Measurements from ENCODE around the gene HIPK4. TPM values are rescaled to one million over a fixed set of nuclear protein-coding genes. Genes with fewer than 3 reads are reported as not detected.
"Not testable (repeated sequence)": the region's sequence is repeated elsewhere in the genome, so short reads cannot be mapped to it uniquely, and the experiment has no call there.

The HIPK4 gene, protein sequence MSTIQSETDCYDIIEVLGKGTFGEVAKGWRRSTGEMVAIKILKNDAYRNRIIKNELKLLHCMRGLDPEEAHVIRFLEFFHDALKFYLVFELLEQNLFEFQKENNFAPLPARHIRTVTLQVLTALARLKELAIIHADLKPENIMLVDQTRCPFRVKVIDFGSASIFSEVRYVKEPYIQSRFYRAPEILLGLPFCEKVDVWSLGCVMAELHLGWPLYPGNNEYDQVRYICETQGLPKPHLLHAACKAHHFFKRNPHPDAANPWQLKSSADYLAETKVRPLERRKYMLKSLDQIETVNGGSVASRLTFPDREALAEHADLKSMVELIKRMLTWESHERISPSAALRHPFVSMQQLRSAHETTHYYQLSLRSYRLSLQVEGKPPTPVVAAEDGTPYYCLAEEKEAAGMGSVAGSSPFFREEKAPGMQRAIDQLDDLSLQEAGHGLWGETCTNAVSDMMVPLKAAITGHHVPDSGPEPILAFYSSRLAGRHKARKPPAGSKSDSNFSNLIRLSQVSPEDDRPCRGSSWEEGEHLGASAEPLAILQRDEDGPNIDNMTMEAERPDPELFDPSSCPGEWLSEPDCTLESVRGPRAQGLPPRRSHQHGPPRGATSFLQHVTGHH
- 2.5 TPM for polyA plus RNA-seq (ENCODE audit: insufficient read length)

DNA sequence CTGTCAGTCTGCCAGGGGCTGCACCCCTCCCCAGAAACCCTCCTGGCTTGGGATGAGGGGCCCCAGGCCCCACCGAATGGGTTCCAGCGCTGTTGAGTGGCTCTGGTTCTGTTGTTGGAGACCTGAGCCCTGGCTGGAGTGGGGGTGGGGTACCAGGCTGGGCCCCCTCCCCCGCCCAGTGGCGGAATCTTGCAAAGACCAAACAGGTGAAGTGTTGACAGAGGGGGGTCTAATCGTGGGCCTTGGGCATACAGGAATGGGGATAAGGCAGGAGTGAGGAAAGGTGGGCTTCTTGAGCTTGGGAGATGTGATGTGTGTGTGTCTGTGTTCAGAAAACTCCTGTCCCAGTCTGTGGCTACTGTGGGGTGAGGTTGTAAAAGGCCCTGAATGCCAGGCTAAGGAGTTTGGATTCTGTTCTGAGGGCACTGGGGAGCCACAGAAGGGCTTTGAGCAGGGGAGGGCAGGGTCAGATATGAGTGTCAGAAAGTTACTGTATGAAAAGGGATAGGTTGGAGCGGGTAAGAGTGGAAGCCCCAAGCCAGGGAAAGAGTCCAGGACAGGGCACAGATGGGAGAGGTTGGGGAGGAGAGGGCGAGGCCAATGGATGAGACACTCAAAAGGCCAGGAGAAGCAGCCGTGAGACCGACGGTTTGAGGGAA is at the start of gene HIPK4:
TSS of gene HIPK4 (minus strand) at position 98 of the 659 bp plus-strand sequence. CDS start 279 bp downstream, outside the sequence.
- DNase-seq (ENCODE audit: low read depth) = no peak

DNA sequence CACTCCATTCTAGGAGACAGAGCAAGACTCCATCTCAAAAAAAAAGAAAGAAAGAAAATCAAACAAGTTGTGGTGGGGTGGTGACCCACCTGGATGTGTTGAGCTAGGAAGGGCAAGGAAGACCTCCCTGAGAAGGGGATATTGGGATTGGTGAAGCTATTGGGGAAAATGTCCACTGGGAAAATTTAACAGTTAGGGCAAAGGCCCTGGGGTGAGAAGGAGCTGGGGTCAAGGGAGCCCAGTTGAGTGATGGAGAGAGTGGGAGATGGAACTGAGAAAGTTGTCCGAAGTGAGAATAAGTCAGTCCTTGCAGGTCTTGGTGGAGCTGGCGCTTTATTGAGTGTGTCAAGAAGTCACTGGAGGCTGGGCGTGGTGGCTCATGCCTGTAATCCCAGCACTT is 48.3 kb upstream of the HIPK4 start:
- no peak for DNase-seq (ENCODE audit: low read depth)

DNA sequence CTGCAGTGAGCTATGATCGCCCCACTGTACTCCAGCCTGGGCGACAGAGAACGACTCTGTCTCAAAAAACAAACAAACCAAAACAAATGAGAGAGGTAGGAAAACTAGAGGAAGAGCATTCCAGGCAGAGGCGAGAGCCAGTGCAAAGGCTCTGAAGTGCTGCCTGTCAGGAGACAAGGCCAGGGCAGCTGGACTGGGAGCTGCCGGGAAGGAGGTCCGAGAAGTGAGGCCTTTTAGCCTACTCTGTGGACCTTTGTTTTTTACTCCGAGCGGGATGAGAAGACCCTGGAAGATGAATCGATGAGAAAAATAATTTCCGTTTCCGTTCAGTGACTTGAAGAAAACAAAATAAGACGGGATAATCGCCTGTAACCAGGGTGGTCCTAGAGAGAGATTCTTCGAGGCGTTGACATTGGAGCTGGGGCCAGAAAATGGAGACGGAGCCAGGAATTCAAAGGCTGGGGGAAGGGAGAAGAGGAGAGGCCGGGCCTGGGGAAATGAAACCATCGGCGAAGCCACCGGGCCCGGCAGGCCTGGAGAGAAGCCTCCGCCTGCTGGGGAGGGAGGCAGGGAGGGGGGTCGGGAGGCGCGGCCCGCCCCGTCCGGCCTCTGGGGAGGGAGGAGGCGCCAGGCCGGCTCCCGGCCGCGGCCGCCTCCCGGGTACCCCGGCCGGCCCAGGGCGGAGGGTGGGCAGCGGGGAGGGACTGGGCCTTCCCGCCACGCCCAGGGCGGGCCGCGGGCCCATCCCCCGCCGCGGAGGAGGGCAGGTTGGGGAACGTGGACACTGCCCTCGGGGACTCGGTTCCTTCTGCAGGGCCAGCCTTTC is 43.6 kb upstream of the HIPK4 start:
- peak; percentile 80 for DNase-seq (ENCODE audit: low read depth)

DNA sequence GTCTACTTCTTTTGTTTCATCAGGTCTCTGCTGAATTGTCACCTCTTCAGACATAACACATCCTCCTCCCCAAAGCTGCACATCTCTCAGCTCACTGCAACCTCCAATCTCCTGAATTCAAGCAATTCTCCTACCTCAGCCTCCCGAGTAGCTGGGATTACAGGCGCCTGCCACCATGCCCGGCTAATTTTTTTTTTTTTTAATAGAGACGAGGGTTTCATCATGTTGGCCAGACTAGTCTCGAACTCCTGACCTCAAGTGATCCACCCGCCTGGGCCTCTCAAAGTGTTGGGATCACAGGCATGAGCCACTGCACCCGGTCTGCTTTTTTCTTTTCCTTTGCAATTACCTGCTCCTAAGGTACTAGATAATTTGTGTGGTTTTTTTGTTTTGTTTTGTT is 42.8 kb upstream of the HIPK4 start:
- not testable (repeated sequence) for DNase-seq (ENCODE audit: low read depth)

DNA sequence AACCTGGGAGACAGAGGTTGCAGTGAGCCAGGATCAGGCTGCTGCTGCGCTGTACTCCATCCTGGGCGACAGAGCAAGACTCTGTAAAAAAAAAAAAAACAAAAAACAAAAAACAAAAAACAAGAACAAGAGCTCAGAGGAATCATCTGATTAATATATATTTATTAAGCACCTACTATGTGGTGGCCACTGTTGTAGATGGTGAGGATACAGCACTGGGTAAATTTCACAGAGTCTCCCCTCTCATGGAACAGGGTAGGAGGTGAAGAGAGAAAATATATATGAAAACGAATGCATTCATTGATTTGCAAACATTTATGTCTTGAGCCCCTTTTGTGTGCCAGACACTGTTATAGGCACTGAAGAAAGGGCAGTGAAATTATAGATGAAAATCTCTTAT is 41.7 kb upstream of the HIPK4 start:
- no peak for DNase-seq (ENCODE audit: low read depth)

DNA sequence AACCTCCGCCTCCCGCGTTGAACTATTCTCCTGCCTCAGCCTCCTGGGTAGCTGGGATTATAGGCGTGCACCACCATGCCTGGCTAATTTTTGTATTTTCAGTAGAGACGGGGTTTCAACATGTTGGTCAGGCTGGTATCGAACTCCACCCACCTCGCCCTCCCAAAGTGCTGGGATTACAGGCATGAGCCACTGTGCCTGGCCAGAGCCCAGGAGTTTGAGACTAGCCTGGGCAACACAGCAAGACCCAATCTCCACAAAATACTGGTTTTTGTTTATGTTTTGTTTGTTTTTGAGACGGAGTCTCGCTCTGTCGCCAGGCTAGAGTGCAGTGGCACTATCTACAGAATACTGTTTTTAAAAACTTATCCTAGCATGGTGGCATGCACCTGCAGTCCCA is 40.3 kb upstream of the HIPK4 start:
- DNase-seq (ENCODE audit: low read depth) = not testable (repeated sequence)

DNA sequence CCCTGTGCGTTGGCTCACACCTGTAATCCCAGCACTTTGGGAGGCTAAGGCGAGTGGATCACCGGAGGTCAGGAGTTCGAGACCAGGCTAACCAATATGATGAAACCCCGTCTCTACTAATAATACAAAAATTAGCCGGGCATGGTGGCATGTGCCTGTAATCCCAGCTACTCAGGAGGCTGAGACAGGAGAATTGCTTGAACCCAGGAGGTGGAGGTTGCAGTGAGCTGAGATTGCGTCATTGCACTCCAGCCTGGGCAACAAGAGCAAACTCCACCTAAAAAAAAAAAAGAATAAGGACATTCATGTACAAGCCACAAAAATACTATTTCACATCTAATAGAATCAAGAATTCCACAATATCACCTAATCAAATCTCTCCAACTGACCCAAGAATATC is 38.2 kb upstream of the HIPK4 start:
- DNase-seq (ENCODE audit: low read depth) = not testable (repeated sequence)

DNA sequence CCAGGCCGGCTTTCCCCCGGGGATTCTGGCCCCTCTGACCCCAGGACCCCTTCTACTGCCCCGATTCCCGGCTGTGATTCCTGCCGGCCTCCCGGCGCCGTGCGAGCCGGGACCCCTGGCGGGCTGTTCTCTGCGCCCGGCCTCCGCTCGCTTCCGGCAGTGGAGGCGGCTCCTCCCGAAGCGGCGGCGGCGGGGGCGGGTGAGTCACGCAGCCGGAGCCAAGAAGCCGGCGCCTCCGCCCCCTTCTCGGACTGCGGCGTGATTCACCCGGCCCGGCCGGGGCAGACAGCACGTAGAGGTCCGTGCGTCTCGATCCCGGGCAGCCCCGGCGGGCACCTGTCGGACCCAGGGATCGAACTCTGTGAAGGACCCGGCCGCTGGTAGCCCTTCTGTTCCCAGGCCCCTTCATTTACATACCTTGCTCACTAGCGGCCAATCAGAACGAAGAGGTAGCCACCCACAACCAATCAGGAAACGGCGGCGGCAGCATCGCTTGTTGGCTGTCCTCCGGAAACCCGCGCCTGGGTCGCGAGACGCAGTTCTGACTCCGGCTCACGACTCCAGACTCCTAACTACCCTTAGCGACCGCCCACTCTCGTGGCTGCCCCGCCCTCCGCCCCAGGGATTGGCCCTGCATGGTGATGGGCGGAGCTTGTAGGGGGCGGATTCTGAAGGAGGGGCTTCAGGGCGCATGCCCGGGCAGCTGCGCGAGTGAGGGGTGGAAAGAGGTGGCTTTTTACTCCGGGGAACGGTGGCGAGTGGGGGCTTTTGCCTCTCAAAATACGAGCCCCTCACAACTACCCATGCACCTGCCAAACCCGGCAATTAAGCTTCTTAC is 35.7 kb upstream of the HIPK4 start, which contains the start of gene SERTAD1:
TSS of gene SERTAD1 (minus strand) at position 543 of the 838 bp plus-strand sequence. CDS start 2,446 bp downstream, outside the sequence.
- DNase-seq (ENCODE audit: low read depth) = peak; percentile 97

DNA sequence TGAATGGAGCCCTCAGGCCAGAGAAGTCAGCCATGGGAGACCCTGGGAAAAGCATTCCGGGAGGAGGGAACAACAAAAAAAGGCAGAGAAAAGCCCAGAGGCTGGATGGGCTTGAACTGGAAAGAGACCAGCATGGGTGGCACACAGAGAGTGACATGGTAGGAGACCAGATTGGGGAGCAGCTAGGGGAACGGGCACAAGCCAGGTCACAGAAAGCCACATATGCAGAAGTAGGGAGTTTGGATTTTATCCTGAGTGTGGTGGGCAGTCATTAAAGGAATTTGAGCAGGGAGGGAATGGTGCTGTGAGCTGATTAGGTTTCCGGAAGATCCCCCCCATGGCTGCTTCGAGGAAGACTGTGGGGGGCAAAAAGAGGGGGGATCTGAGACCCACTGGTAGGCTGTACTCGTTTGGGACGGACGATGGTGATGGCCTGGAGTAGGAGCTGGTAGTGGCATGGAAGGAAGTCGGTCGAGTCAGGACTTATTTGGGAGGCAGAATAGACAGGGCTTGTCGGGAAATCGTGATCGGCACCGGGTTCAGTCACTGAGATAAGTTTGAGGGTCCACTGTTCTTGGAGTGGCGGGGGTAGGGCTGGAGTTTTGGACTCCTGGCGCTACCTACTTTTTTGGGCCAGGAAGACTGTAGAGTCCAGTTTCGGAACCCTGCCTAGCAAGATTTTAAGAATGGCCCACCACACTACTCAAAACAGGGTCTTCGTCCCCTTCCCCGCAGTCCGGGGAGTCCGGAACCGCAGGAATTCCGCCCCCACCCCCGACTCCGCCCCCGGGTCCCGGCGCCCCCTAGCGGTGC is 34.9 kb upstream of the HIPK4 start:
- DNase-seq (ENCODE audit: low read depth) = no peak

DNA sequence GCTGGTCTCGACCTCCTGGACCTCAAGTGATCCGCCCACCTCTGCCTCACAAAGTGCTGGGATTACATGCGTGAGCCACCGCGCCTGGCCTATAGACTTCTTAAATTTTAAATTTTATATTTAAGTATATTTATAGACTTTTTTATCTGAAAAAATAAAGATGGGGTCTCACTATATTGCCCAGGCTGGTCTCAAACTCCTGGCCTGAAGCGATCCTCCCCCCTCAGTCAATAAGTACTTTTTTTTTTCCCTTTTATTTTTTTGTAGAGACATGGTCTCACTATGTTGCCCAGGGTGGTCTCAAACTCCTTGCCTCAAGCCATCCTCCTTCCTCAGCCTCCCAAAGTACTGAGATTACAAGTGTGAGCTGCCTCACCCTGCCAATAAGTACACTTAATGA is 34.0 kb upstream of the HIPK4 start:
- DNase-seq (ENCODE audit: low read depth) = no peak

DNA sequence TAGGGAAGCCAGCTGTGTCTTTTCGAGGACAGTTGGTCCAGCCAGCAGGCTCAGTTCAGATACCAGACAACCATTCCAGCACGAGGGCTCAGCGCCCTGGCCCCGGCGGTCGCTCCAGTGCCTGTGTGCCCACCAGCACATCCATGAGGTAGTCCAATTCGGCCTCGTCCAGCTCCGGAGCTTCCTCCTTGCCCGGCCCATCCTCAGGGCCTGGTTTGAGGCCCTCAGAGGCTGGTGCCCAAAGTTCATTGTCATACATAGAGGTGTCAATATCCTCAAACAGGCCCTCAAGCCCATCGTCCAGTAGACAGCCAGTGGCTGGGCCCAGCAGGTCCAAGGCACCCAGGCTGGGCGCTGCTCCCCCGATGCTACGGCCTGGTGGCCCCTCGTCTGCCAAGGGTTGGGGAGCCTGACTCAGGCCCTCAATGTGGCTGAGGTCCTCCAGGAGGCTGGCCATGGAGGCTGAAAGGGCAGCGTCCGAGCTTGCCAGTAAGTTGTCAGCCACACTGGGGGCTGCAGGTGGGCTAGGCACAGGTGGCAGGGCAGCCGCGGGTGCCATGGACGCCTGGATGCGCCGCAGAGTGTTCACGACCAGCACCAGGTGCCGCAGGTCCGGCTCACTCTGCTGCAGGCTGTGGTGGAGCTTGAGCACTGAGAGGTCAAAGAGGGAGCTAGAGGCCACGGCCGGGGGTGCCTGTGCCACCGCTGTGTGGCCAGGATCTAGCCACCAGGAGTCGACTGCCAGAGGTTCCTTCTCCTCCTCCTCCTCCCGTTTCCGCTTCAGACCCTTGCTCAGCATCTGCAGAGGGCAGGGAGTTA is 33.0 kb upstream of the HIPK4 start:
- no peak for DNase-seq (ENCODE audit: low read depth)

DNA sequence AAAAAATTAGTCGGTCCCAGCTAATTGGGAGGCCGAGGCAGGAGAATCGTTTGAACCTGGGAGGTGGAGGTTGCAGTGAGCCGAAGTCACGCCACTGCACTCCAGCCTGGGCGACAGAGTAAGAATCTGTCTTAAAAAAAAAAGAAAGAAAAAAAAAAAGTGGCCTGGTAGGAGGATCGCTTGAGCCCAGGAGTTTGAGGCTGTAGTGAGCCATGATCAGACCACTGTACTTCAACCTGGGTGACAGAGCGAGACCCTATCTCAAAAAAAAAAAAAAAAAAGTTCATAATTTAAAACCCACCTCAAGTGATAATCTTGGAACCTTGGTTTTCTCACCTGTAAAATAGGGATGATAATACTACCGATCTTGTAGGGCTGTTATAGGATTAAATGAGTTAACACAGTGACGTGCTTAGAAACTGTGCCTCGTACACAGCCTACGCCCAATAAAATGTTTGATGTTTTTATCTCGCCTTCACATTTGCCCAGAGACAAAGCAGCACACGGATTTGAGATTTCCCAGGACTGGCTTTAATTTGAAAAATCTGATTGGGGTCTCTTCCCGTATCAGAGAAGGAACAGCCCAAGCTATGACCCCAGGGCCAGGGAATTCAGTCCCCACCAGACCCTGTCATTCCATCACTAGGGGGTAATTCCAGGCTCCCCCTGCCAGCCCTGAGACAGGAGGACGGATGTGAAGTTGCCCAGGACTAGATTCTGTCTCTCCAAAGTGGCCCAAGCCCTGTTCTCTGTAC is 32.2 kb upstream of the HIPK4 start:
- DNase-seq (ENCODE audit: low read depth) = no peak

DNA sequence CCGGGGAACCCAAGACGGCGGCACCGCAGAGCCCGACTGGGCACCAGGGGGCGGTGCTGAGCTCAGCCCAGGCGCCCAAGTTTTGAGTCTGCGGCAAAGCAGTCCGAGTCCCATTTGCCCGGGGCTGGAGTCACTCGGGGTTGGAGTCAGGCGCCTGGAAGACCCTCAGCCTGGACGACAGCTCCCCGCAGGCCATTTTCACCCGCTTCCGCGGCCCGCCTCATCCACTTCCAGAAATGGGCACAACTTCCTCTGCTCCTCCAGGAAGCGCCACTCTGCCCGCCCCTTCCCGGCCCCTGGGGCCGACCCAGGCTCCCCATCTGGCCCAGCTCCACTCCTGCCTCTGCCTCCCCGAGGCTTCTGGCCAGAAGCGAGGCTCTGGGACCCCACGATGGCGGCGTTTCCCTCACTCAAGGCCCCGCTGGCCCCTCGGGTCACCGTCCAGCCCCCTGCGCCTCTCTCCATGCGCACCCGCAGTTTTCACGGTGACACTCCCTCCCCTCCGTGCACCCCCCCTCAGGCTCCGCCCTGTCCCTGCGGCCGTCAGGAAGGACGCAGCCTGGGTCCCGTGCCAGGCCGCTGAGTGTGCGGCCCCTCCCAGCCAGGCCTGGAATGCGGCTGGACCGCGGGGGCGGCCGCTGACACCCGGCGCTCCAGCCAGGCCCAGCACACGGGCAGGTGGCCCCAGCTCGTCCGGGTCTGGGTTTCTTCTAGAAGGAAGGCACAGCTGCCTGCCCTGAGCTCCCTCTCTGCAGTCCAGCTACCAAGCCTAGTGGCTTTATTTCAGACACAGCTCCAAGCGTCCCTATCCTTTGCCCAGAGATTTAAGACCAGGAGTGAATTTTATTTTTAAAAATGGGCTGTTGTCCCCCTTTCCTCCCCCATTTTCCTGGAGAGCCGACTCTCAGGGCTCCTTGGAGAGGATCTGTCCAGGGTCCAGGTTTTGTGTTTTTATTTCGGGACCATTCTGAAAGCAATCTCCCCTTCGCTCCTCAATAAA is 31.1 kb upstream of the HIPK4 start:
- peak; percentile 77 for DNase-seq (ENCODE audit: low read depth)

DNA sequence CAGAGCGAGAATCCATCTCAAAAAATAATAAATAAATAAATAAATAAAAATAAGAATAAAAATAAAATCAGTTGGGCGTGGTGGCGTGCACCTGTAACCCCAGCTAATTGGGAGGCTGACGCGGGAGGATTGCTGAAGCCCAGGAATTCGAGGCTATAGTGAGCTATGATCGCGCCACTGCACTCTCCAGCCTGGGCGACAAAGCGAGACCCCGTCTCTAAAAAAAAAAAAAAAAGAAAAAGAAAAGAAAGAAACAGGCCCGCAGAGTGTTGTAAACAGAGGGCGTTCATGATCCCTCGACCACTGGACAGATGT is 30.4 kb upstream of the HIPK4 start:
- DNase-seq (ENCODE audit: low read depth) = no peak

DNA sequence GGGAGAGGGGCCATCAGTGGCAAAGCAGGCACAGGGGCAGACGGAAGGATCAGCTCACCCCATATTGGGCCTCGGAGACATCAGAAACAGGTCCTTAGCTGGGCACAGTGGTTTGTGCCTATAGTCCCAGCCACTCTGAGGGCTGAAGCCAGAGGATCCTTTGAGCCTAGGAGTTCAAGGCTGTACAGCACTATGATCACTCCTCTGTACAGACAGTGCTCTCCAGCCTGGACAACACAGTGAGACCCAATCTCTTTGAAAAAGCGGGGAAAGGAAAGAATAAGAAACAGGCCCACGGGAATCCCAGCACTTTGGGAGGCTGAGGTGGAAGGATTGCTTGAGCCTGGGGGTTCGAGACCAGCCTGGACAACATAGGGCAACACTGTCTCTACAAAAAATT is 29.8 kb upstream of the HIPK4 start:
- DNase-seq (ENCODE audit: low read depth) = no peak

DNA sequence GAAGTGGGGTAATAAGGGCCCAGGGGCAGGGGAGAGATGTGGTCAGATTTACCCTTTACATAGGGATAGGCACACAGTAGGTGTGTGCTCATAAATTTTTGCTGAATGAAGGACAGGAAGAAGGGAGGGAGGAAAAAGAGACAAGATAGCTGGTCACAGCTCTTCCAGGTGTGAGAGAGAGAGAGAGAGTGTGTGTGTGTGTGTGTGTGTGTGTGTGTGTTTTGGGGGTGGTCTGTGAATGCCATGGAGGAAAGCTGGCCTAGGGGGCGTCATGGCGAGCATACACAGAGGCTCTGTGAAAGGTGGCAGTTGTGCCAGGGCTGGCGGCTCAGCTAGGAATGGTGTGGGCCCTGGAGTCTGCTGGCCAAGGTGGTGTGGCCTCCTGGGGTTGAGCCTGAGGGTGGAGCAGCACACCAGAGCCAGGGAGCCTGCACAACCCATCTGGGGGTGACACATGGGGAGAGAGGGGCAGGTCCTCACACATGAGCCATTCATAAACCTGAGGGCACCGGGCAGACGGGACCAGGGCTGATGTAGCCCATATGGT is 29.2 kb upstream of the HIPK4 start:
- no peak for DNase-seq (ENCODE audit: low read depth)

DNA sequence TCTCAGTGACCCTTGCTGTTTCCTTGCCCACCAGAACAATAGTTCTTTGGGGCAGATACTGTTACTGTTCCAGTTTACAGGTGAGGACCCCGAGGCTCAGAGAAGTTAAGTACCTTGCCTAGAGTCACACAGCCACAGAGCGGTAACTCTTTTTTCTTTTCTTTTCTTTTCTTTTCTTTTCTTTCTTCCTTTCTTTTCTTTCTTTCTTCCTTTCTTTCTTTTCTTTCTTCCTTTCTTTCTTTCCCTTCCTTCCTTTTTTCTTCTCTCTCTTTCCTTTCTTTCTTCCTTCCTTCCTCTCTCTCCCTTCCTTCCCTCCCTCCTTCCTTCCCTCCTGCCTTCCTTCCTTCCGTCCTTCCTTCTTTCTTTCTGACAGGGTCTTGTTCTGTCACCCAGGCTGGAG is 28.1 kb upstream of the HIPK4 start:
- no peak for DNase-seq (ENCODE audit: low read depth)
